Ishikawa (cell line): ENCODE measurements around the gene TAOK2.

ENCODE experiments used
- CEBPB ChIP-seq: IDR thresholded peaks from 2 replicates; pipeline ENCODE4 v1.6.1; 2012
- CREB1 ChIP-seq: IDR thresholded peaks from 2 replicates; pipeline ENCODE4 v1.6.1; 2012; ENCODE audit warnings: low read depth
- EGR1 ChIP-seq: IDR thresholded peaks from 2 replicates; pipeline ENCODE4 v1.6.1; 2012
- EP300 ChIP-seq: IDR thresholded peaks from 2 replicates; pipeline ENCODE4 v1.6.1; 2012; ENCODE audit warnings: borderline replicate concordance
- FOXM1 ChIP-seq: IDR thresholded peaks from 2 replicates; pipeline ENCODE4 v1.6.1; 2012; ENCODE audit warnings: low read depth, borderline replicate concordance
- NFIC ChIP-seq: IDR thresholded peaks from 2 replicates; pipeline ENCODE4 v1.6.1; 2012
- RAD21 ChIP-seq: IDR thresholded peaks from 2 replicates; pipeline ENCODE4 v1.6.1; 2012; ENCODE audit warnings: low read depth
- TAF1 ChIP-seq: IDR thresholded peaks from 2 replicates; pipeline ENCODE4 v1.6.1; 2012; ENCODE audit warnings: low read depth, mild to moderate bottlenecking
- TCF12 ChIP-seq: IDR thresholded peaks from 2 replicates; pipeline ENCODE4 v1.6.1; 2012; ENCODE audit warnings: low read depth
- TEAD4 ChIP-seq: IDR thresholded peaks from 2 replicates; pipeline ENCODE4 v1.6.1; 2012
- YY1 ChIP-seq: IDR thresholded peaks from 2 replicates; pipeline ENCODE4 v1.6.1; 2012; ENCODE audit warnings: low read depth
- ZBTB7A ChIP-seq: IDR thresholded peaks from 2 replicates; pipeline ENCODE4 v1.6.1; 2012; ENCODE audit warnings: low read depth
- TF ChIP-seq, protein P1 (sequence below): IDR thresholded peaks from 2 replicates; pipeline ENCODE4 v1.6.1; 2012
- TF ChIP-seq, protein P2 (sequence below): IDR thresholded peaks from 2 replicates; pipeline ENCODE4 v1.6.1; 2012; ENCODE audit warnings: low read depth, mild to moderate bottlenecking
- TF ChIP-seq, protein P3 (sequence below): IDR thresholded peaks from 2 replicates; pipeline ENCODE4 v1.6.1; 2012

The TAOK2 gene

DNA sequence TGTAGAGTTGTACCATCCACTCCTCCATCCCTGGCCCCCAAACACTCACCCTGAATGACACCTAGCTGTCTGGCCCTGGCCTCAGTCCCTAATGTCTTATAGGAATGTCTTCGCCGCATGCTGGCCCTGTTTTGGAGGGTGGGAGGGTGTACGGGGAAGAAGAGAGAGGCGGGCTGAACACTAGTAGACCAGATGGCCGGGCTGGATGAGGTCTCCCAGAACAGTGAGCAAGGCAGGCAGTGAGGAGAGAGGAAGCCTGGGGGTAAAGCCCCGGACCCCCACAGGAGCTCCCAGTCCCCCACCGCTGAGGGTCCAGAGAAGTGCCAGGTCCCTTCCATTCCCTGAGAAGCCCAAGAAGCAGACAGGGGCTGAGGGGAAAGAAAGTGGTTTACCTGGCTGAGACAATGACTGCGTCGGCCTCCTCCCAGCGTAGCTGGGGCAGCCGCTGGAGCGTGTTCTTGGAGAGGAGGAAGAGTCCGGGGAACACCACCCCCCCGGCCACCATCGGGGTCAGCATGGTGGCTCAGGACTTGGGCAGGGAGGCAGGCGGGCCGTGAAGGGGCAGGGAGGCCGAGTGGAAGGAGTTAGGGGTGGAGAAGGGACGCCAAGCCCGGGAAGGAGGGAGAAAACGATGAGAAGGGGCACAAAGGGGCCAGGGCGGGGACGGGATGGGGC, 56.5 kb downstream of the TAOK2 start:
- TF ChIP-seq CEBPB, result no peak
- TF ChIP-seq, protein P1, sequence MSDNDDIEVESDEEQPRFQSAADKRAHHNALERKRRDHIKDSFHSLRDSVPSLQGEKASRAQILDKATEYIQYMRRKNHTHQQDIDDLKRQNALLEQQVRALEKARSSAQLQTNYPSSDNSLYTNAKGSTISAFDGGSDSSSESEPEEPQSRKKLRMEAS, result no peak
- TF ChIP-seq EGR1, result no peak
- TF ChIP-seq NFIC, result no peak
- TF ChIP-seq, protein P2, sequence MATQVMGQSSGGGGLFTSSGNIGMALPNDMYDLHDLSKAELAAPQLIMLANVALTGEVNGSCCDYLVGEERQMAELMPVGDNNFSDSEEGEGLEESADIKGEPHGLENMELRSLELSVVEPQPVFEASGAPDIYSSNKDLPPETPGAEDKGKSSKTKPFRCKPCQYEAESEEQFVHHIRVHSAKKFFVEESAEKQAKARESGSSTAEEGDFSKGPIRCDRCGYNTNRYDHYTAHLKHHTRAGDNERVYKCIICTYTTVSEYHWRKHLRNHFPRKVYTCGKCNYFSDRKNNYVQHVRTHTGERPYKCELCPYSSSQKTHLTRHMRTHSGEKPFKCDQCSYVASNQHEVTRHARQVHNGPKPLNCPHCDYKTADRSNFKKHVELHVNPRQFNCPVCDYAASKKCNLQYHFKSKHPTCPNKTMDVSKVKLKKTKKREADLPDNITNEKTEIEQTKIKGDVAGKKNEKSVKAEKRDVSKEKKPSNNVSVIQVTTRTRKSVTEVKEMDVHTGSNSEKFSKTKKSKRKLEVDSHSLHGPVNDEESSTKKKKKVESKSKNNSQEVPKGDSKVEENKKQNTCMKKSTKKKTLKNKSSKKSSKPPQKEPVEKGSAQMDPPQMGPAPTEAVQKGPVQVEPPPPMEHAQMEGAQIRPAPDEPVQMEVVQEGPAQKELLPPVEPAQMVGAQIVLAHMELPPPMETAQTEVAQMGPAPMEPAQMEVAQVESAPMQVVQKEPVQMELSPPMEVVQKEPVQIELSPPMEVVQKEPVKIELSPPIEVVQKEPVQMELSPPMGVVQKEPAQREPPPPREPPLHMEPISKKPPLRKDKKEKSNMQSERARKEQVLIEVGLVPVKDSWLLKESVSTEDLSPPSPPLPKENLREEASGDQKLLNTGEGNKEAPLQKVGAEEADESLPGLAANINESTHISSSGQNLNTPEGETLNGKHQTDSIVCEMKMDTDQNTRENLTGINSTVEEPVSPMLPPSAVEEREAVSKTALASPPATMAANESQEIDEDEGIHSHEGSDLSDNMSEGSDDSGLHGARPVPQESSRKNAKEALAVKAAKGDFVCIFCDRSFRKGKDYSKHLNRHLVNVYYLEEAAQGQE, result no peak
- no peak for TF ChIP-seq TCF12
- TF ChIP-seq TEAD4, result no peak
- TF ChIP-seq, protein P3, sequence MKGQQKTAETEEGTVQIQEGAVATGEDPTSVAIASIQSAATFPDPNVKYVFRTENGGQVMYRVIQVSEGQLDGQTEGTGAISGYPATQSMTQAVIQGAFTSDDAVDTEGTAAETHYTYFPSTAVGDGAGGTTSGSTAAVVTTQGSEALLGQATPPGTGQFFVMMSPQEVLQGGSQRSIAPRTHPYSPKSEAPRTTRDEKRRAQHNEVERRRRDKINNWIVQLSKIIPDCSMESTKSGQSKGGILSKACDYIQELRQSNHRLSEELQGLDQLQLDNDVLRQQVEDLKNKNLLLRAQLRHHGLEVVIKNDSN, result no peak
- no peak for TF ChIP-seq YY1
- no peak for TF ChIP-seq EP300
- no peak for TF ChIP-seq FOXM1
- no peak for TF ChIP-seq CREB1
- no peak for TF ChIP-seq ZBTB7A
- TF ChIP-seq RAD21, result no peak

DNA sequence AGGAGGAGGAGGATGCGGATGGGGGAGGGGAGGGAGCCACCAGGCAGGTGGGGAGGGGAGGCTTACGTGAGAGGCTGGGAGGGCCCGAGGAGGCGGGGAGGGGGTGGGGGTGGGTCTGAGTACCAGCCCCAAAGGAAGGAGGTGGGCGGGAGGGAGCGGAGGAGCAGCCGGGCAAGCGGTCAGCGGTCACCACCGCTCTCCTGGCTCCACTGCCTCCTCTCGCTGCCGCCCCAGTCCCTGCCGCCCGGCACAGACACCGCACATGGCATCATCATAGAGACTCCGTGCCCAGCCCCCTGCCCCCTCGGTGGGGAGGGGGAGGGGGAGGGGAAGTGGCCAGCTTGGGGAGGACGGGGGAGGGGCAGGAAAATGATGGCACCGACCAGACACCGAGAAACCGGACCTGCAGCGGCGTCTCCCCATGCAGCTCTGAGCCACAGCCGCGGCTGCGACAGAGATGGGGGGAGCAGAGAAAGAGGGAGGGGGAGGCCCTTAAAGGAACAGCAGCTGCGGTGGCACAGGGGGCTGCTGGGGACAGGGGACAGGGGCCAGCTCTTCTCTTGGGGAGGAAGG, 57.3 kb downstream of the TAOK2 start, which contains the start of gene TLCD3B:
TSS of gene TLCD3B (minus strand) at position 431 of the 573 bp plus-strand sequence. CDS start 744 bp downstream, outside the sequence.
- TF ChIP-seq, protein P2, result no peak
- TF ChIP-seq EP300 (no peak), CEBPB (no peak), TCF12 (no peak), EGR1 (no peak), ZBTB7A (no peak), TEAD4 (no peak), YY1 (no peak), FOXM1 (no peak), TAF1 (no peak), NFIC (no peak), CREB1 (no peak), RAD21 (no peak)
- TF ChIP-seq, protein P3, result no peak
- TF ChIP-seq, protein P1, result no peak

DNA sequence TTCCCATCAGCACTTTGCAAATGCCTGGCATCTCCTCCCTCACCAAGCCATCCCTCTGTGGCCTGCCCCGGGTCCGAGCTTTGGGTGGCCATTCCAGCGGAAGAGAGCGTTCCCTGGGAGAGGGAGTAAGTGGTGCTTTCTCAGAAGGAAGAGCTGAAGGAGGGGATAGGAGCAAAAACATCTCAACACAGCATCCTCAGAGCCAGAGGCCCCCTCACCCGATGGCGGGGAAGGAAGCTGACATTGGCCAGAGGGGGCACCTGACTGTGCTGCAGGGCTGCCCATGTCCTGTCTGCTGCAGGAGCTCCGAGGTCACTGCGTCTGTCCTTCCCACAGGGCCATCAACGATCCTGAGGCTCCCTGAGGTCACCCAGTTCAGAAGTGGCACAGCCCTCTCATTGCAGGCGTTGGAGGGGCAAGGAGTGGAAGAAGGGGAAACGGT, 57.8 kb downstream of the TAOK2 start:
- TF ChIP-seq, protein P2, result no peak
- no peak for TF ChIP-seq EP300
- TF ChIP-seq TEAD4, result no peak
- TF ChIP-seq YY1, result no peak
- no peak for TF ChIP-seq NFIC
- no peak for TF ChIP-seq RAD21
- TF ChIP-seq FOXM1, result no peak
- TF ChIP-seq ZBTB7A, result no peak
- TF ChIP-seq TCF12, result no peak
- no peak for TF ChIP-seq CEBPB
